SH-SY5Y (cell line): ENCODE results near the gene TMEM18.

Source experiments
- GATA2 ChIP-seq: IDR thresholded peaks from 2 replicates; pipeline ENCODE4 v1.6.1; 2011; ENCODE audit warnings: mild to moderate bottlenecking, low read depth, low read length
- GATA3 ChIP-seq: IDR thresholded peaks from 2 replicates; pipeline ENCODE4 v1.6.1; 2011; ENCODE audit warnings: low read depth, mild to moderate bottlenecking, low read length, moderate library complexity

The TMEM18 gene

DNA sequence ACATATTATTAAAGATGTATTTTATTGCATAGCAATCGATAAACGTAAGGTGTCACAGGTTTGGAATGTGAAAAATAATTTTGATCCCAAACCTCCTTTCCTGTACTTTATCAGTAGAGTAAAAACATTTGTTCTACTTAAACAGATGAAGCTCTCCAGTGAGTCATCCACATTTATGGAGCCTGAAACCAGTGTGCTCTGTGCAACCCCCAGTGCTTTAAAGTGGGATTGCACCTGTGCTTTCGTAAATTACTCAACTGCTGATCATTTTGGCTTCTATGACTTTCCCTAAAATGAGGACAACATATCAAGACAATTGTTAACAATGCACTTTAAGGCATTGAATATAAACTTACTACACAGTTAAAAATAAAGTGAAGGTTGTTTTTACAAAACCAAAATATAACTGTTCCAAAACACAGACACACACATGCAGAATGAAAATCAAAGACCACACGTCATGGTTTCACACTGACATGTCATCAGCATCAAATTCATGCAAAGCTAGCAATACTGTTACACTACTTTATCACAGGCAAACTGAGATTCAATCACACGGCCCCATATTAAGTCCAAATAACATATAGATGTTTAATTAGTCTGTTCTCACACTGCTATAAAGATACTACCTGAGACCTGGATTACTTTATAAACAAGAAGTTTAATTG, 9.7 kb downstream of the TMEM18 start:
- TF ChIP-seq GATA3 (no peak), GATA2 (no peak)

DNA sequence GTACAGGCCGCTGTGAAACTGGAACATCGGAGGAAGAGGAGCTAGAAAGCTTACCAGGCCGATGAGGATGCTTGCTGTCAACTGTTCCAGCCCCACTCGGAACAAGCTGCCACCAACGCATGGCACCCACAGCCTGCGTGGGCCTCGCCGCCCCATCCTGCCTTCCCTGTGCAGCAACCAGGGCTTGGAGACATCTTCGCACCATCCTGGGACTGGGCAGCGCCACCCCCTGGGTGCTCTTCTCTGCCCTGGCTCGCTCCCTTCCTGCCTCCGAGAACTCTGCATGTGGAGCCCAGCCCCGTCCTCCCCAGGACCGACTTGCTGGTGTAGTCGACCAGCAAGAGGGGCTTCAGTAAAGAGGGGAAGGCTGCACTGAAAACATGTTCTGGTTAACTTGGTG, 10.8 kb downstream of the TMEM18 start:
- TF ChIP-seq GATA3 (no peak), GATA2 (no peak)

DNA sequence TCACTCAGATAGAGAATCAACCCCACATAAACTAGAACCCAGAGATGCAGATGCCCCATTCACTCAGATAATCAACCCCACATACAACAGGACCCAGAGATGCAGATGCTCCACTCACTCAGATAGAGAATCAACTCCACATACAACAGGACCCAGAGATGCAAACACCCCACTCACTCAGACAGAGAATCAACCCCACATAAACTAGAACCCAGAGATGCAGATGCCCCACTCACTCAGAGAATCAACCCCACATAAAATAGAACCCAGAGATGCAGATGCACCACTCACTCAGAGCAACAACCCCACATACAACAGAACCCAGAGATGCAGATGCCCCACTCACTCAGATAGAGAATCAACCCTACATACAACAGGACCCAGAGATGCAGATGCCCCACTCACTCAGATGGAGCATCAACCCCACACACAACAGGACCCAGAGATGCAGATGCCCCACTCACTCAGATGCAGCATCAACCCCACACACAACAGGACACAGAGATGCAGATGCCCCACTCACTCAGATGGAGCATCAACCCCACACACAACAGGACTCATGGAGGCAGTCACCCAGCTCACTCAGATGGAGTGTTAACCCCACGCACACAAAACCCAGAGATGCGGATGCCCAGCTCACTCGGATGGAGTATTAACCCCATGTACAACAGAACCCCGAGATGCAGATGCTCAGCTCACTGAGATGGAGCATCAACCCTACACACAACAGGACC, 11.7 kb downstream of the TMEM18 start:
- no peak for TF ChIP-seq GATA2
- no peak for TF ChIP-seq GATA3

DNA sequence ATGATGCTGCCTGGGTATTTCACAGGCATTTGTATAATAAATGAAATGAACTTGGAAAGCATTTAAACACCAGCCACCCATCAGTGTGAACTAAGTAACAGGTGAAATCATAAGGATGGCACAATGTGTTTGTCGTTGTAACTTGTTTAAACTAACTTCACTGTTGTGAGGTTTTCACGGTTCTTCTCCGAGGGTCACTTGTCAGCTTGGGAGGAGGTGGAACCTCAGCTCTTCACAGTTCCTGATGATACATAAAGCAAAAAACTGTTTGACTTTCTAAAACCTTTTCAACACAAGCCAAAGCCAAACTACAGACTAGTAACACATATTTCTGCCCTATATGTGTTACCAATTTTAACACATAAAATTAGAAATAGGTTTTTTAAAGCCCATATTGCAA, 13.1 kb downstream of the TMEM18 start:
- TF ChIP-seq GATA3 (no peak), GATA2 (no peak)

DNA sequence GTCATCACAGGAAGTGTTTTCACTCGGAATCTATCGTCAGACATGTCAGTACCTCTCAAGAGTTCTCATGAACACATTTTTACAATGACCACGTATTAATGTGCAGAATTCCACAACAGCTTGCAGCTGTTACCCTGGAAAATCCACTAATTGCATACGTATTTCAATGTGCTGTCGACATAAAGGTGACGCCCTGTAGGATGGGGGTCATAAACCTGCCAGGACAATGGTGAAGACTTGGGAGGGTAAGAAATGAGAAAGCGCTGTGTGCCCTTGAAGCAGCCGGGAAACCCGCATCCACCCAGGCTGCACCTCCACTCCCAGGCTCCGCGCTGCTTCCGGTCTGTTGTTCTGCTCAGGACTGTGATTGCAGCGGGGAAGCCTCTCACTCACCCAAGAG, 14.0 kb downstream of the TMEM18 start:
- TF ChIP-seq GATA2 = no peak
- TF ChIP-seq GATA3 = no peak

DNA sequence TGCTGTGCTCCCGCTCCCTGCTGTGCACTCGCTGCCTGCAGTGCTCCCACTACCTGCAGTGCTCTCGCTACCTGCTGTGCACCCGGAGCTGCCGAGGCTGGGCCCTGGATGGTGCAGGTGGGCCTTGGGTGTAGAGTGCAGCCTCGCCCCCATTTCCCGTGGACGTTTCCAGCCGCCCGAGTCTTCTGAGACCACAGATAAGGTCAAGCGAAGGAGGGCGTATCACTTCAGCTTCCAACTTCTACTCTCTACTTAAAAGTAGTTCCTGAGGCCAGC, 15.9 kb downstream of the TMEM18 start:
- TF ChIP-seq GATA2 = no peak
- no peak for TF ChIP-seq GATA3

DNA sequence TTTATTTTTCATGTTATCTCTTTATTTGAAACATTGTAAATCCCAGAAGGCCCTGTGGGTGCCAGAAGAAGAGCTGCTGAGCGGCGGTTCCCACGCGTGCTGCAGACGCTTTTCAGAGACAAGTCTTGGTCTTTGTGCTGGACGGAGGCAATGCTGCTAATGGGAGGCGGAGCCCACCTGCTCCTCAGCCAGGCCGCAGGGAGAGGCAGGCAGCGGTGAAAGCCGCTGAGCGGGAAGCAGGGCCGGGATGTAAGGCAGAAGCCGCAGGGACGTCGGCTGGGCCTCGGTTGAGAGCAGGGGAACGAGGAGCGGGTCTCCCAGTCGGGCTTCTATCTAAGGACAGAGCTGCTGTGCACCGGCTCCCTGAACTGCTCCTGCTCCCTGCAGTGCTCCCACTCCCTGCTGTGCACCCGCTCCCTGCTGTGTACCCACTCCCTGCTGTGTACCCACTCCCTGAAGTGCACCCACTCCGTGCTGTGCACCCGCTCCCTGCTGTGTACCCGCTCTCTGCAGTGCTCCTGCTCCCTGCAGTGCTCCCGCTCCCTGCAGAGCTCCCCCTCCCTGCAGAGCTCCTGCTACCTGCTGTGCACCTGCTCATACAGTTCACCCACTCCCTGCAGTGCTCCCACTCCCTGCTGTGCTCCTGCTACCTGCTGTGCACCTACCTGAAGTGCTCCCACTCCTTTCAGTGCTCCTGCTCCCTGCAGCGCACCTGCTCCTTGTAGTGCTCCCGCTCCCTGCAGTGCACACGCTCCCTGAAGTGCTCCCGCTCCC, 16.4 kb downstream of the TMEM18 start:
- TF ChIP-seq GATA3 (no peak), GATA2 (no peak)

DNA sequence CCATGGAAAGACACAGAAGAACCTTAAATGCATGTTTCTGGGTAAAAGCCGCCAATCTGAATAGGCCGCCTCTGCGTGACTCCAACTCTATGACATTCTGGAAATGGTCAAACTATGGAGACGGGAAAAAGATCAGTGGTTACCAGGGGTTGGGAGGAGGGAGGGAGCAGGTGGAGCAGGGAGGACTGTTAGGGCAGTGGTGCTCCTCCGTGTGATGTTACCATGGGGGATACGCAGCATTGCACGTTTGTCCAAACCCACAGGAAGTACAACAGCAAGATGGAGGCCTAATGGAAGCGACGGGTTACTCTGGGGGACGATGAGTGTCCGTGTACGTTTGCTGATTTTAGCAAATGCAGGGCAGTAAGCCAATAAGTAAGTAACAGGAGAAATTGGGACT, 17.2 kb downstream of the TMEM18 start:
- TF ChIP-seq GATA2 (no peak), GATA3 (no peak)

DNA sequence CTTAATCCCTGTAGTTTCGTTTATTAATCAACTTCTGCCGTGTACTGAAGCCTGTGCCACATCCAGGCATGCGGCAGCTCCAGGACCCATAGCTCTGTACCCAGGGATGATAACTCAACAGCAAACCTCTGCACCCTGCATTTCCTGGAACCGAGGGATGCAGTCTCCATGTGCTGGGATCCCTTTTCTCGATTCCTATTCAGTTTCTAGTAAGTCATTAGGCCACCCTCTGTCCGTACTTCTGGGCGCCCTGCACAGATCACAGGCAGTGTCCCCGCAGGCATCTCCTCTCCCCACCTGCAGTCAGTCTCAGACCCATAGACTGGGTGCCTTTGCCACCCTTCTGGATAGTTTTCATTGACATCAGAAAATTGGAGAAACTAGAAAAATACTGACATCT, 18.8 kb downstream of the TMEM18 start:
- TF ChIP-seq GATA2 (no peak), GATA3 (no peak)

DNA sequence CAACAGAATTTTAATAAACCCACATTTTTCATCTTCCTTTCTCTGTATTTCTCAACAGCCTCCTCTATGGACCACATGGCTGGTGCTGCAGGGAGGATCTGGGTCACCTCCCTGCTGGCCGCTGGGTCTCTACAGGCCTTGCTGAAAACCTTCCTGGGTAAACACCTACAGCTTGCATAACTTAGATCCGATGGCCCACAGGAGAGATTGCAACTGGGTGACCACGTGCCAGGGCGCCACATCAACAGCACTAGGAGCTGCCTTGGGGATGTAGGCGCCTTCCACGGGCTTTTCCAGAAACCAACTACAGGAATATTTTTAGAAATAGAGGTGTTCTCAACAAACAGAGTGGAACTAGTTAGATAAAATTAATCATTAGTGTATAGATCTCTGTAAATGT, 19.4 kb downstream of the TMEM18 start:
- no peak for TF ChIP-seq GATA2
- TF ChIP-seq GATA3 = no peak

DNA sequence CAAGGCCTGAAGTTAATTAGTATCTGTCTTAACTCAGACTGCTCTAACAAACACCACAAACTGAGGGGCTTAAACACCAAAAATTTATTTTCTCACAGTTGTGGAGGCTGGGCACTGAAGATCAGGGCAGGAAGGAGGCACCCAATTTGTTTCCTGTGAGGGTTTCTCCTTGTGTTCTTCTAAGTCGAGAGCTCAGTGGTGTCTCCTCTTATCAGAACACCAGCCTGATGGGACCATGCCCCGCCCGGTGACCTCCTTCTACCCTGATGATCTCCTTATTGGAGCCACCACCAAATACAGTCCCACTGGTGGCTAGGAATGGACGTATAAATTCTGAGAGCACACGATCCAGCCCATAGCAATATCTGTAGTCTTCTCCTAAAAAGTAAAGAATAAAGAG, 20.5 kb downstream of the TMEM18 start:
- no peak for TF ChIP-seq GATA3
- TF ChIP-seq GATA2 = no peak

DNA sequence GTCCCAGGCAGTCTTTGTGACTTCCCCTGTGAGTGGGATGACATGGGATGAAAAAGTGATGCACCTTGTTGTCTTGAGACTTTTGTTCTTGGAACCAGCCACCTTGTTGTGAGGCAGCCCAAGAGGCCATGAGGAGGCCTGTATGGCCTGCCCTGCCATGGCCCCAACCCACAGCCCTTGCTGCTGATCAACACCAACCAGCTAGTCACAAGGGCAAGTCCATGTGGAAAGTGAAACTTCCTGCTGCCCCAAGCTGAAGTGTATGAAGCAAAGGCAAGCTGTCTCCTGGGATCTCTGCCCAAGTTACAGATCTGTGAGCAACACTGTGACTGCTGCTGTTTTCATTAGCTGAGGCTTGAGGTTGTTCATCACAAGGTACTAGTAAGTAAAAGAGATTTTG, 21.6 kb downstream of the TMEM18 start:
- no peak for TF ChIP-seq GATA2
- no peak for TF ChIP-seq GATA3

DNA sequence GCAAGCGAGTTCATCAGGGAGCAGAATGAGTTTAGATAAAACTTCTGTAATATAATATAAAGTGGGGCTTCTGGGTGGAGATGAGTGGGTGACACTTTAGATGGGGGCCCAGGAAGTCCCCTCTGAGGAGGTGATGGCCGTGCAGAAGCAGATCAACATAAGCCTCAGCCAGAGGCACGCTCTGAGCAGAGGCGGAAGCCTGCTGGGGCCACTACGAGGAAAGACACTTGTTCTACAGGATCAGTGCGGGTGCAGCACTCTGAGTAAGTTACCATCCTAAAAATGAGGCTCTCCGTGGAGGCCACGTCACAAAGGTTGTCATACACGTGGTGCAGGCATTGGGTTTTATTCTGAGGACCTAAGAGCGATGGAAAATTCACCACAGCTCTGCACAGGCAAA, 22.3 kb downstream of the TMEM18 start:
- TF ChIP-seq GATA3 = no peak
- TF ChIP-seq GATA2 = no peak

DNA sequence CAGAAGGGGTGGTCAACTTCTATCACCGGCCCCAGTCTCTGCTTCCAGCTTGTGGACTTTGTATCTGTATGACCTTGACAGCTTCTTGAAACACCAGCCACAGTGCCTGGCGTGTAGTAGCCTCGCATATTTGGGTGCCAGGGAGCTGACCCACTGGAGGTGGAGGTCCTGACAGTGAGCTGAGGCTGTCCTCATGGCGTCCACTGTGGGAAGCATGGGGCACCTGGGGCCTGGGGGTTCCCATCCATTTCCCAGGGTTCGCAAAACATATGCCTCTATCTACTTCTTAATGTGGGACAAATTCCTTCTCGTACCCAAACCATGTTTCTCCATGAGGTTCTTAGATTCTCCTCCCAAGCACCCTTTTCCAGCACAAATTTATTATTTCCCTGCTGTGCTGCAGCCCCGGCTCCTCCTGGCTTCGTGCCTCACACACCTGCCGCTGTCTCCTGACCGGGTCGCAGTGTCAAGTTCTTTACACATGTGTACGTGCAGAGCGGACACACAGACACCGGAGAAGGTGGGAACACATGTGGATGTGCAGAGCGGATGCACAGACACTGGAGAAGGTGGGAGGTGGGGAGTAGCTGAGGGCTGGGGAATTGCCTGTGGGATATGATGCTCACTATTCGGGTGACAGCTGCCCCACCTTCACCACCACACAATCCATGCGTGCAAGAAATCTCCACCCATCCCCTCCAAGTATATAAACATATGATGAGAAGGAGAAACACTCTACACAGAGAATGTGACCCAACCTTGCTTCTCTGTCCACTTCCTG, 23.4 kb downstream of the TMEM18 start:
- TF ChIP-seq GATA2 (no peak), GATA3 (no peak)
